ENCODE results near the gene NECTIN1. TPM values are rescaled to one million over a fixed set of nuclear protein-coding genes. Genes with fewer than 3 reads are reported as not detected.

Gene NECTIN1
- total RNA-seq, 1 experiment from 2014 or later: 23.8 TPM

GRCh38 chr11:119730789-119731386 is 1.9 kb upstream of the NECTIN1 start:
- no TSS peak for BruUV-seq (replicated peaks)
- Histone ChIP-seq H3K36me3 (ENCODE audit: control insufficient read depth in 1 of 2, insufficient read depth in 2 of 2, low read length in 2 of 2) (no peaks in the 10 kb centered on the region), H3K4me2 (ENCODE audit: low read length) (peak overlapping the region; percentile 100; the same call in 1 of the 2 replicates), H2AFZ (ENCODE audit: low read depth, low read length, poor library complexity, severe bottlenecking) (no peak overlapping the region), H3K9me3 (ENCODE audit: control insufficient read depth in 1 of 2, insufficient read depth in 1 of 2, low read depth in 1 of 2, low read length in 2 of 2) (no peaks in the 10 kb centered on the region), H3K79me2 (ENCODE audit: insufficient read depth, low read length) (peaks cover 25% of the 10 kb centered on the region), H4K20me1 (ENCODE audit: insufficient read depth) (no peaks in the 10 kb centered on the region), H3K9ac (ENCODE audit: low read length) (no peak overlapping the region), H3K4me1 (ENCODE audit: control insufficient read depth in 1 of 2, insufficient read depth in 2 of 2, low read length in 2 of 2) (peaks cover 14 to 28% of the 10 kb centered on the region in 2 experiments), H3K9me2 (ENCODE audit: insufficient read depth) (no peaks in the 10 kb centered on the region), H3K4me3 (replicated peaks in 1 of 2; ENCODE audit: low read depth in 1 of 2, low read length in 2 of 2) (no peak overlapping the region), H3K27me3 (ENCODE audit: insufficient read depth, low read length) (no peaks in the 10 kb centered on the region), H3K27ac (ENCODE audit: low read depth, low read length) (no peak overlapping the region)
- POLR2A ChIA-PET: no interaction called here
- no peak for ATAC-seq
- intact Hi-C loops (cut with micrococcal nuclease): no loop called here
- RAD21 ChIA-PET (ENCODE audit: low non-redundant PET in 1 of 2, low total read pairs in 2 of 2, uncharacterized antibody in 2 of 2, unreplicated experiment in 2 of 2): no interaction called here
- CTCF ChIA-PET: no interaction called here
- no peak for TF ChIP-seq ZBTB33 (IDR thresholded peaks at IDR 0.05; ENCODE audit: extremely low read depth, insufficient replicate concordance, low read length)
- no peak for TF ChIP-seq SIN3A (IDR thresholded peaks at IDR 0.05; ENCODE audit: low read depth)
- TF ChIP-seq FOSL1 (IDR thresholded peaks at IDR 0.05; ENCODE audit: low read depth): no peak
- DNase-seq (ENCODE audit: low read depth, low spot score): no peak

- H4K20me1 ChIP-seq (ENCODE audit: insufficient read depth): no peaks in the 10 kb centered on the region
- CTCF ChIA-PET: interaction anchor here (0.6 to 1.7 kb wide), 14 partner anchors 8 to 374 kb away, joined by 3 to 25 read pairs (median 4); no protein-coding TSS in a partner anchor
- peak overlapping the region; percentile 90 for H2AFZ ChIP-seq (ENCODE audit: low read depth, low read length, poor library complexity, severe bottlenecking)
- peak overlapping the region; percentile 75 for H3K9ac ChIP-seq (ENCODE audit: low read length)
- no peaks in the 10 kb centered on the region for H3K27me3 ChIP-seq (ENCODE audit: insufficient read depth, low read length)
- RAD21 ChIA-PET (ENCODE audit: low non-redundant PET in 1 of 2, low total read pairs in 2 of 2, uncharacterized antibody in 2 of 2, unreplicated experiment in 2 of 2): no interaction called here
- DNase-seq (ENCODE audit: low read depth, low spot score) (peak; percentile 32), ATAC-seq (peak; percentile 48)
- H3K4me2 ChIP-seq (ENCODE audit: low read length): peak overlapping the region; percentile 100
- H3K4me1 ChIP-seq (ENCODE audit: control insufficient read depth in 1 of 2, insufficient read depth in 2 of 2, low read length in 2 of 2): peaks cover 14 to 28% of the 10 kb centered on the region in 2 experiments
- H3K27ac ChIP-seq (ENCODE audit: low read depth, low read length): peak overlapping the region; percentile 85
- no peaks in the 10 kb centered on the region for H3K9me3 ChIP-seq (ENCODE audit: control insufficient read depth in 1 of 2, insufficient read depth in 1 of 2, low read depth in 1 of 2, low read length in 2 of 2)
- TSS peak; percentile 64 for BruUV-seq (replicated peaks)
- intact Hi-C loops (cut with micrococcal nuclease): loop anchor here (1.0 to 10.0 kb wide), 3 partner anchors 48 to 245 kb away; no protein-coding TSS in a partner anchor
- no peaks in the 10 kb centered on the region for H3K36me3 ChIP-seq (ENCODE audit: control insufficient read depth in 1 of 2, insufficient read depth in 2 of 2, low read length in 2 of 2)
- POLR2A ChIA-PET: interaction anchor here (0.7 to 1.5 kb wide), 6 partner anchors 8 to 86 kb away, joined by 3 to 4 read pairs (median 3); no protein-coding TSS in a partner anchor
- peaks cover 33% of the 10 kb centered on the region for H3K79me2 ChIP-seq (ENCODE audit: insufficient read depth, low read length)
- no peaks in the 10 kb centered on the region for H3K9me2 ChIP-seq (ENCODE audit: insufficient read depth)
- H3K4me3 ChIP-seq (replicated peaks in 1 of 2; ENCODE audit: low read depth in 1 of 2, low read length in 2 of 2): peak overlapping the region; percentile 82 to 94
- no peak for TF ChIP-seq ZNF274 (IDR thresholded peaks at IDR 0.05; ENCODE audit: low read depth, low read length)
- TF ChIP-seq EZH2phosphoT487 (IDR thresholded peaks at IDR 0.05; ENCODE audit: borderline replicate concordance): no peak
- peak; percentile 25; the same call in 1 of the 2 replicates for TF ChIP-seq POLR2AphosphoS5 (IDR thresholded peaks at IDR 0.05; ENCODE audit: low read depth, low read length)
- no peak for TF ChIP-seq ZBTB33 (IDR thresholded peaks at IDR 0.05; ENCODE audit: extremely low read depth, insufficient replicate concordance, low read length)
- TF ChIP-seq YY1 (IDR thresholded peaks at IDR 0.05; ENCODE audit: extremely low read depth, insufficient replicate concordance, low read depth, low read length): no peak
- no peak for TF ChIP-seq SIN3A (IDR thresholded peaks at IDR 0.05; ENCODE audit: low read depth)
- TF ChIP-seq EZH2 (IDR thresholded peaks at IDR 0.05): no peak
- no peak for TF ChIP-seq SRF (IDR thresholded peaks at IDR 0.05; ENCODE audit: low read depth)
- no peak for TF ChIP-seq CTCF (IDR thresholded peaks at IDR 0.05 in 2 of 3, conservative IDR thresholded peaks at IDR 0.05 in 1 of 3; ENCODE audit: borderline replicate concordance in 1 of 3, insufficient read depth in 1 of 3, low read depth in 2 of 3, low read length in 2 of 3)
Measured at GRCh38 chr11:119729951-119730613, 1.1 kb upstream of the NECTIN1 start.

All from HCT116 (cell line).